K562 (cell line): ENCODE results near the gene VCAN. TPM values are rescaled to one million over a fixed set of nuclear protein-coding genes. Genes with fewer than 3 reads are reported as not detected.

Experiments used
- RBFOX2 ChIP-seq: fragments of 200-400 bp; formaldehyde crosslinking; IDR thresholded peaks from 2 replicates; pipeline ENCODE4 v1.6.1; 2017; ENCODE audit warnings: low read depth, mild to moderate bottlenecking, low read length, moderate library complexity
- THRAP3 ChIP-seq: fragments of 450-650 bp; IDR thresholded peaks from 2 replicates; pipeline ENCODE4 v1.6.1; 2016; ENCODE audit warnings: mild to moderate bottlenecking, inconsistent platforms, borderline replicate concordance
- polyA plus RNA-seq, 8 experiments: library from polyadenylated mRNA; depleted of rRNA in 4 of 8; stranded (reverse) in 5 of 8; unstranded in 3 of 8; fragments of >200 nt; fragmentation: Nextera tagmentation in 2 of 8; fragmentation: Illumina TruSeq in 1 of 8; extraction: Ambion mirVana in 2 of 8; extraction: Trizol in 1 of 8; gene quantifications; 2 replicates each; pipeline versions ENCODE4 v1.2.1 to v1.2.3, GENCODE V29; 2011 to 2014; ENCODE audit warnings: inconsistent platforms in 1 of 8, missing spikeins in 1 of 8
- total RNA-seq, 7 experiments: library from RNA; depleted of rRNA in 6 of 7; stranded (reverse); fragments of >200 nt in 6 of 7; fragmentation: Illumina TruSeq in 2 of 7; extraction: Trizol in 2 of 7; gene quantifications; 2 replicates each; pipeline versions ENCODE4 v1.2.1 to v1.2.3, GENCODE V29; 2011 to 2021; ENCODE audit warnings: low replicate concordance in 1 of 7
- TF ChIP-seq, protein P1 (sequence below): fragments of 450-650 bp; IDR thresholded peaks from 2 replicates; pipeline ENCODE4 v1.6.1; 2016; ENCODE audit warnings: low read depth

Gene VCAN
- total and polyA plus RNA-seq, 9 of the 15 experiments (the other 6 are each of a cell fraction or from before 2014, with no cell fraction given) = 0.01 to 0.33 (median 0.05) TPM

GRCh38 chr5:83576341-83576740 is 104.8 kb downstream of the VCAN start (continued):
- TF ChIP-seq, protein P1, sequence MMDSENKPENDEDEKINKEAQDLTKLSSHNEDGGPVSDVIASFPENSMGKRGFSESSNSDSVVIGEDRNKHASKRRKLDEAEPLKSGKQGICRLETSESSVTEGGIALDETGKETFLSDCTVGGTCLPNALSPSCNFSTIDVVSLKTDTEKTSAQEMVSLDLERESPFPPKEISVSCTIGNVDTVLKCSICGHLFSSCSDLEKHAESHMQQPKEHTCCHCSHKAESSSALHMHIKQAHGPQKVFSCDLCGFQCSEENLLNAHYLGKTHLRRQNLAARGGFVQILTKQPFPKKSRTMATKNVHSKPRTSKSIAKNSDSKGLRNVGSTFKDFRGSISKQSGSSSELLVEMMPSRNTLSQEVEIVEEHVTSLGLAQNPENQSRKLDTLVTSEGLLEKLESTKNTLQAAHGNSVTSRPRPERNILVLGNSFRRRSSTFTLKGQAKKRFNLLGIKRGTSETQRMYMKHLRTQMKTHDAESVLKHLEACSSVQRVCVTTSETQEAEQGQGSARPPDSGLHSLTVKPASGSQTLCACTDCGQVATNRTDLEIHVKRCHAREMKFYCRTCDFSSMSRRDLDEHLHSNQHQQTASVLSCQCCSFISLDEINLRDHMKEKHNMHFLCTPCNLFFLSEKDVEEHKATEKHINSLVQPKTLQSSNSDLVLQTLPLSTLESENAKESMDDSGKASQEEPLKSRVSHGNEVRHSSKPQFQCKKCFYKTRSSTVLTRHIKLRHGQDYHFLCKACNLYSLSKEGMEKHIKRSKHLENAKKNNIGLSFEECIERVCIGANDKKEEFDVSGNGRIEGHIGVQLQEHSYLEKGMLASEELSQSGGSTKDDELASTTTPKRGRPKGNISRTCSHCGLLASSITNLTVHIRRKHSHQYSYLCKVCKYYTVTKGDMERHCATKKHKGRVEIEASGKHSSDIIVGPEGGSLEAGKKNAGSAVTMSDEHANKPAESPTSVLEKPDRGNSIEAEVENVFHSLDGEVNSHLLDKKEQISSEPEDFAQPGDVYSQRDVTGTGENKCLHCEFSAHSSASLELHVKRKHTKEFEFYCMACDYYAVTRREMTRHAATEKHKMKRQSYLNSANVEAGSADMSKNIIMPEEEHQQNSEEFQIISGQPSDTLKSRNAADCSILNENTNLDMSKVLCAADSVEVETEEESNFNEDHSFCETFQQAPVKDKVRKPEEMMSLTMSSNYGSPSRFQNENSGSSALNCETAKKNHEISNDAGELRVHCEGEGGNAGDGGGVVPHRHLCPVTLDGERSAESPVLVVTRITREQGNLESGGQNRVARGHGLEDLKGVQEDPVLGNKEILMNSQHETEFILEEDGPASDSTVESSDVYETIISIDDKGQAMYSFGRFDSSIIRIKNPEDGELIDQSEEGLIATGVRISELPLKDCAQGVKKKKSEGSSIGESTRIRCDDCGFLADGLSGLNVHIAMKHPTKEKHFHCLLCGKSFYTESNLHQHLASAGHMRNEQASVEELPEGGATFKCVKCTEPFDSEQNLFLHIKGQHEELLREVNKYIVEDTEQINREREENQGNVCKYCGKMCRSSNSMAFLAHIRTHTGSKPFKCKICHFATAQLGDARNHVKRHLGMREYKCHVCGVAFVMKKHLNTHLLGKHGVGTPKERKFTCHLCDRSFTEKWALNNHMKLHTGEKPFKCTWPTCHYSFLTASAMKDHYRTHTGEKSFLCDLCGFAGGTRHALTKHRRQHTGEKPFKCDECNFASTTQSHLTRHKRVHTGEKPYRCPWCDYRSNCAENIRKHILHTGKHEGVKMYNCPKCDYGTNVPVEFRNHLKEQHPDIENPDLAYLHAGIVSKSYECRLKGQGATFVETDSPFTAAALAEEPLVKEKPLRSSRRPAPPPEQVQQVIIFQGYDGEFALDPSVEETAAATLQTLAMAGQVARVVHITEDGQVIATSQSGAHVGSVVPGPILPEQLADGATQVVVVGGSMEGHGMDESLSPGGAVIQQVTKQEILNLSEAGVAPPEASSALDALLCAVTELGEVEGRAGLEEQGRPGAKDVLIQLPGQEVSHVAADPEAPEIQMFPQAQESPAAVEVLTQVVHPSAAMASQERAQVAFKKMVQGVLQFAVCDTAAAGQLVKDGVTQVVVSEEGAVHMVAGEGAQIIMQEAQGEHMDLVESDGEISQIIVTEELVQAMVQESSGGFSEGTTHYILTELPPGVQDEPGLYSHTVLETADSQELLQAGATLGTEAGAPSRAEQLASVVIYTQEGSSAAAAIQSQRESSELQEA = no peak
- no peak for TF ChIP-seq RBFOX2
- no peak for TF ChIP-seq THRAP3
